NCI-H82 (cell line): ENCODE measurements around the gene ZBED1.

ENCODE experiments used
- DNase-seq: peaks from one replicate; lab custom pipeline; 2025; lab: John Stamatoyannopoulos, UW

ZBED1 gene

DNA sequence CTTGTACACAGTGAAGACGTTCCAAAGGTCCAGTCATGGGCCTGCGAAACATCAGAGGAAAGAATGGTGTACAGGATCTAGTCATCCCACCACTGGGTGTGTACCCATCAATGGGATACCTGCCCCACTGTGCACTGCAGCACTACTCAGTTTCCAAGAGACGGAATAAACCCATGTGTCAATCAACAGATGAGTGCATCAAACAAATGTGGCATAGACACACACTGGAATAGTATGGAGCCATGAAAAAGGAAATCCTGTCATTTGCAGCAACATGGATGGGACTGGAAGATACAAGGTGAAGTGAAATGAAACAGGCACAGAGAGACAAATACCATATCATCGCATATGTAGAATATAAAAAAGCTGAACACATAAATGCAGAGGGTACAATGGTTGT, 48.0 kb downstream of the ZBED1 start:
- no peak for DNase-seq

DNA sequence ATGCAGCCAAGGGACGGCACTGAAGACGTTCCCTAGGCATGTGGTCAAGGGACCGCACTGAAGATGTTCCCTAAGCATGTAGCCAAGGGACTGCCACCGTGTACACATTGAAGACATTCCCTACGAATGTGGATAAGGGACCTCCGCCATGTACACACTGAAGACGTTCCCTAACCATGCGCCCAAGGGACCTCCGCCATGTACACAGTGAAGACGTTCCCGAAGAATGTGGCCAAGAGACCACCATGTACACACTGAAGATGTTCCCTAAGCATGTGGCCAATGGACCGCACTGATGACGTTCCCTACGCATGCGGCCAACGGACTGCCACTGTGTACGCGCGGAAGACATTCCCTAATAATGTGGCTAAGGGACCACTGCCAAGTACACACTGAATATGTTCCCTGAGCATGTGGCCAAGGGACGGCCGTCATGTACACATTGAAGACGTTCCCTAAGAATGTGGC, 48.4 kb downstream of the ZBED1 start:
- no peak for DNase-seq

DNA sequence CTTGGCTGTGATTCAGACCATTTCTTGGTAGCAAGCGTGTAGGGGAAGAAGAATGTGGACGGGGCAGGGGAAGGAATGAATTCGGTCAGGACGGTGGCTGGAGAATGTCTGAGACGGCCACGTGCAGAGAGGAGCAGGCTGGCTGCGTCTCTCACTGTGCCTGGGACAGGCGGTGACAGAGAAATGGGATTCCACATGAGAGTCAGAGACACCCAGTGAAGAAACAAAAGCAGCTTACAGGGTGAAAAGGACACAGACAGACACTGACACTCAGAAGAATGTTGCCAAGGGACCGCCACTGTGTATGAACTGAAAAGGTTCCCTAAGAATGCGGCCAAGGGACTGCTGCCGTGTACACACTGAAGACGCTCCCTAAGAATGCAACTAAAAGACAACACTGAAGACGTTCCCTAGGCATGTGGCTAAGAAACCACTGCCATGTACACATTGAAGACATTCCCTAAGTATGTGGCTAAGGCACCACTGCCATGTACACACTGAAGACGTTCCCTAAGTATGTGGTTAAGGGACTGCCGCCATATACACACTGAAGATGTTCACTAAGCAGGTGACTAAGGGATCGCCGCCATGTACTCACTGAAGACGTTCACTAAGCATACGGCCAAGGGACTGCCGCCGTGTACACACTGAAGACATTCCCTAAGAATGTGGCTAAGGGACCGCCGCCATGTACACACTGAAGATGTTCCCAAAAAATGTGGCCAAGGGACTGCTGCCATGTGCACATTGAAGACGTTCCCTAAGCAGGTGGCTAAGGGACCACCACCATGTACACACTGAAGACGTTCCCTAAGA, 49.1 kb downstream of the ZBED1 start:
- DNase-seq, result no peak

DNA sequence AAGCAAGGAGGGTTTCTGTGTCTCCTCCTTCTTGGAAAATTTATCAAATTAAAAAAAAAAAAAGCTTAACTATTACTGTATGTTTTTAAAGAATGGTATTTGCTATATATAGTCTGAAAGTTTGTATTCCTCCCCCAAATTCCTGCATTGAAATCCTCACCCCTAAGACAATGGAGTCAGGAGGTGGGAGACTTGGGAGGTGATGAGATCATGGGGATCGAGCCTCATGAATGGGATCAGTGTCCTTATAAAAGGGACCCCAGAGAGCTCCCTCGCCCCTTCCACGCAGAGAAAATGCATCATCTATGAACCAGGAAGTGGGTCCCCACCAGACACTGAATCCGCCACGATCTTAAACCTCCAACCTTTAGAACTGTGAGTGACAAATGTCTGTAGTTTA, 50.1 kb downstream of the ZBED1 start:
- no peak for DNase-seq

DNA sequence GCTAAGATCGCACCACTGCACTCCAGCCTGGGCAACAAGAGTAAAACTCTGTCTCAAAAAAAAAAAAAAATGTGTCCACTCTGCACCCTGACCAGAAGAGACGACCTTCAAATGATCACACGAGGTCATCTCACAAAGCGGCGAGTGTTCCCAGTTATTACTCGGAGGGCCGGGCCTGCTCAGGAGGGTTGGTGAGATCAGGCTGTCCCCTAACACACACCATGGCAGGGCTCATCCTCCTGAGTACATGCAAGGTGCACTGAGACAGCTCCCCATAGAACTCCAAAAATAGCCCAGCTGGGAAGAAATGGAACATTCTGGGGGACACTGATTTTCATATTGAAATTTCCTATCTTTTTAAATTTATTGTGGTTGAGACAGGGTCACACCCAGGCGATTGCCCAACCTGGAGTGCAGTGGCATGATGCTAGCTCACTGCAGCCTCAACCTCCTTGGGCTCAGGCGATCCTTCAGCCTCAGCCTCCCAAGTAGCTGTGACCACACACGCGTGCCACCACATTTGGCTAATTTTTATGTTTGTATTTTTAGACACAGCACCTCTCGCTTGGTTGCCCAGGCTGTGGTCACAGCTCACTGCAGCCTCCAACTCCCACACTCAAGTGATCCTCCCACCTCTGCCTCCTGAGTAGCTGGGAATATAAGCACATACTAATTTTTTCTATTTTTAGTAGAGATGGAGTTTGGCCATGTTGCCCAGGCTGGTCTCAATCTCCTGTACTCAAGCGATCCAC, 51.5 kb downstream of the ZBED1 start:
- DNase-seq, result no peak

DNA sequence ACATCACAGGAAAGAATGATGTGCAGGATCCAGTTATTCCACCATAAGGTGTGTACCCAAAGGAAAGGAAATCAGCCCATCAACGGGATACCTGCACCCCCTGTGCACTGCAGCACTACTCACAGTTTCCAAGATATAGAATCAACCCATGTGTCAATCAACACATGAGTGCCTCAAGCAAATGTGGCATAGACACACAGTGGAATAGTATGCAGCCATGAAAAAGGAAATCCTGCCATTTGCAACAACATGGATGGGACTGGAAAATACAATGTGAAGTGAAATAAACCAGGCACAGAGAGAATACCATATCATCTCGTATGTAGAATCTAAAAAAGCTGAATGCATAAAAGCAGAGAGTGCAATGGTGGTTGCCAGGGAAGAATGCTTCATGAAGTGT, 53.3 kb downstream of the ZBED1 start:
- no peak for DNase-seq

DNA sequence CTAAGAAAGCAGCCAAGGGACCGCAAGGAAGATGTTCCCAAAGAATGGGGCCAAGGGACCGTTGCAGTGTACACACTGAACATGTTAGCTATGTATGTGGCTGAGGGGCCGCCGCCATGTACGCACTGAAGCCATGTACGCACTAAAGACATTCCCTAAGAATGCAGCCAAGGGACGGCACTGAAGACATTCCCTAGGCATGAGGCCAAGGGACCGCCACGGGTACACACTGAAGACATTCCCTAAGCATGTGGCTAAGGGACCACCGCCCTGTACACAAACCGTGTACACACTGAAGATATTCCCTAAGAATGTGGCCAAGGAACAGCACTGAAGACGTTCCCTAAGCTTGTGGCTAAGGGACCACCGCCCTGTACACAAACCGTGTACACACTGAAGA, 54.0 kb downstream of the ZBED1 start:
- no peak for DNase-seq

DNA sequence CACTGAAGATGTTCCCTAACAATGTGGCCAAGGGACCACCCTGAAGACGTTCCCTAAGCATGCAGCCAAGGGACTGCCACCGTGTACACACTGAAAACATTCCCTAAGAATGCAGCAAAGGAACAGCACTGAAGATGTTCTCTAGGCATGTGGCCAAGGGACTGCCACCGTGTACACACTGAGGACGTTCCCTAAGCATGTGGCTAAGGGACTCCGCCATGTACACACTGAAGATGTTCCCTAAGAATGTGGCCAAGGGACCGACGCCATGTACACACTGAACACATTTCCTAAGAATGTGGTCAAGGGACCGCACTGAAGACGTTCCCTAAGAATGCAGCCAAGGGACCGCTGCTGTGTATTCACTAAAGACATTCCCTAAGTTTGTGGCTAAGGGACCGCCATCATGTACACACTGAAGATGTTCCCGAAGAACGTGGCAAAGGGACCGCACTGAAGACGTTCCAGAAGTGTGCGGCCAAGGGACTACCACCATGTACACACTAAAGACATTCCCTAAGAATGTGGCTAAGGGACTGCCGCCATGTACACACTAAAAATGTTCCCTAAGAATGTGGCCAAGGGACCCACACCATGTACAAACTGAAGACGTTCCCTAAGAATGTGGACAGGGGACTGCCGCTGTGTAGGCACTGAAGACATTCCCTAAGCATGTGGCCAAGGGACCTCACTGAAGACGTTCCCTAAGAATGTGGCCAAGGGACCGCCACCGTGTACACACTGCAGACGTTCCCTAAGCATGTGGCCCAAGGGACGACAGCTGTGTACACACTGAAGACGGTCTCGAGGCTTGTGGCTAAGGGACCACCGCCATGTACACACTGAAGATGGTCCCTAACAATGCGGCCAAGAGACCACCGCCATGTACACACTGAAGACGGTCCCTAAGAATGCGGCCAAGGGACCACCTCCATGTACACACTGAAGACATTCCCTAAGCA, 54.8 kb downstream of the ZBED1 start:
- no peak for DNase-seq

DNA sequence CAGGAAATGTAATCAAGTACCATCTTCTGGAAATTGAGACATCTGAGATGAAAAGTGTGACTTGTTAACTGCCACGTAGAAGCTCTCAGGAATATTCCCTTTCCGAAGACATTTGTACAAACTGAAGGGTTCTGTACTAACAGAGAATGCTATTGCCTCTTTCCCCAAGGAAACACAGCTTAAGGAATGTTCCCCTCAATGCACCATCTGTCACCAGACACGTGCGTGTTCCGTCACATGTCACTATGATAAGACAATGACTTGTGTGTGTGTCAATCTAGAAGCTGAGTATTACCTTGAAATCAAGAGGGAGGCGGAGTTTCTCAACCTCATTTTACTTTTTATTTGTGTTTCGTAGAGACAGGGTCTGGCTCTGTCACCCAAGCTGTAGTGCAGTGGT, 58.1 kb downstream of the ZBED1 start:
- no peak for DNase-seq

DNA sequence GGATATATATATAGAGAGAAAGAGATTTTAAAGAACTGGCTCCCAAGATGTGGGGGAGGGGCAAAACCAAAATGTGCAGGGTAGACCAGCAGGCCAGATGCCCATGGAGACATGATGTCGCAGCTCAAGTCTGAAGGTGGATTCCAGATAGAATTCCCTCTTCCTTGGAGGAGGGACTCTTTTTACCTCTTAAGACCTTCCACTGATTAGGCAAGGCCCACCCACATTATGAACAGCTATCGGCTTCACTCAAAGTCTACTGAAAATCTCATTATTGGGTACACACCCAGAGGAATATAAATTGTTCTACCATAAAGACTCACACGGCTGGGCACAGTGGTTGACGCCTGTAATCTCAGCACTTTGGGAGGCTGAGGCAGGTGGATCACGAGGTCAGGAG, 59.3 kb downstream of the ZBED1 start:
- no peak for DNase-seq

DNA sequence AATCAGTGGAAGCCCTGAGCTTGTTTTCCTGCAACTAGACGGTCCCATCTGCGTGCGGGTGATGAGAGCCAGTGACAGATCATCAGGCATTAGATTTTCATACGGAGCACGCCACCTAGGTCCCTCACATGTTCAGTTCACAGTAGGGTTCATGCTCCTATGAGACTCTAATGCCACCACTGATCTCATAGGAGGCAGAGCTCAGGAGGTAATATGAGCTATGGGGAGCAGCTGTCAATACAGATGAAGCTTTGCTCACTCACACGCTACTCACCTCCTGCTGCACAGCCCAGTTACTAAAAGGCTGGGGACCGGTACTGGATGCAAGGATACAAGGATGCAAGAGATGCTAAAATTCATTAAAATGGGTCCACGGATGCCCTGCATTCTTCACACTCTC, 61.2 kb downstream of the ZBED1 start:
- no peak for DNase-seq
